Ovary (tissue), 3 donors: Measurements from ENCODE around the gene IWS1.

Source experiments
- CTCF ChIP-seq, 3 donors: fragments of 450-650 bp in 2 of 3; fragments of 200-600 bp in 1 of 3; IDR thresholded peaks; one replicate each; pipeline versions ENCODE4 v1.5.1 to v1.8.0; 2016 to 2022; ENCODE audit warnings: antibody characterized with exemption in 3 of 3, mild to moderate bottlenecking in 1 of 3
- EP300 ChIP-seq: sonication (generic); formaldehyde crosslinking; IDR thresholded peaks from one replicate; pipeline ENCODE4 v1.6.1; 2017; ENCODE audit warnings: antibody characterized with exemption
- POLR2A ChIP-seq: fragments of 450-650 bp; IDR thresholded peaks from one replicate; pipeline ENCODE4 v1.6.1; 2017; ENCODE audit warnings: antibody characterized with exemption, mild to moderate bottlenecking, moderate library complexity
- donor health status: DM: no; HTN: no; CAD: no.

- TF ChIP-seq CTCF (IDR thresholded peaks at IDR 0.05) (no peak), POLR2A (no peak), EP300 (no peak)
Measured at GRCh38 chr2:127469974-127470373, 56.3 kb downstream of the IWS1 start.
